ENCODE results near the gene MCC. TPM values are rescaled to one million over a fixed set of nuclear protein-coding genes. Genes with fewer than 3 reads are reported as not detected.

Gene MCC
- total RNA-seq, 1 donor from 2014 or later, result 33.9 TPM

- TF ChIP-seq, protein P1, sequence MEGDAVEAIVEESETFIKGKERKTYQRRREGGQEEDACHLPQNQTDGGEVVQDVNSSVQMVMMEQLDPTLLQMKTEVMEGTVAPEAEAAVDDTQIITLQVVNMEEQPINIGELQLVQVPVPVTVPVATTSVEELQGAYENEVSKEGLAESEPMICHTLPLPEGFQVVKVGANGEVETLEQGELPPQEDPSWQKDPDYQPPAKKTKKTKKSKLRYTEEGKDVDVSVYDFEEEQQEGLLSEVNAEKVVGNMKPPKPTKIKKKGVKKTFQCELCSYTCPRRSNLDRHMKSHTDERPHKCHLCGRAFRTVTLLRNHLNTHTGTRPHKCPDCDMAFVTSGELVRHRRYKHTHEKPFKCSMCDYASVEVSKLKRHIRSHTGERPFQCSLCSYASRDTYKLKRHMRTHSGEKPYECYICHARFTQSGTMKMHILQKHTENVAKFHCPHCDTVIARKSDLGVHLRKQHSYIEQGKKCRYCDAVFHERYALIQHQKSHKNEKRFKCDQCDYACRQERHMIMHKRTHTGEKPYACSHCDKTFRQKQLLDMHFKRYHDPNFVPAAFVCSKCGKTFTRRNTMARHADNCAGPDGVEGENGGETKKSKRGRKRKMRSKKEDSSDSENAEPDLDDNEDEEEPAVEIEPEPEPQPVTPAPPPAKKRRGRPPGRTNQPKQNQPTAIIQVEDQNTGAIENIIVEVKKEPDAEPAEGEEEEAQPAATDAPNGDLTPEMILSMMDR (IDR thresholded peaks at IDR 0.05; ENCODE audit: unreplicated experiment), result no peak
- no peak for DNase-seq (ENCODE audit: low spot score in 2 of 2, unreplicated experiment in 2 of 2)
- Mint-ChIP-seq H3K9me3 (no peaks in the 10 kb centered on the region), H3K27ac (no peak overlapping the region), H3K27me3 (ENCODE audit: low read depth) (no peaks in the 10 kb centered on the region), H3K4me1 (peaks cover 10% of the 10 kb centered on the region), H3K4me3 (no peak overlapping the region), H3K36me3 (peaks cover 9% of the 10 kb centered on the region)
These were observed 394.7 kb downstream of the MCC start for GRCh38 chr5:113093558-113093957.

DNA sequence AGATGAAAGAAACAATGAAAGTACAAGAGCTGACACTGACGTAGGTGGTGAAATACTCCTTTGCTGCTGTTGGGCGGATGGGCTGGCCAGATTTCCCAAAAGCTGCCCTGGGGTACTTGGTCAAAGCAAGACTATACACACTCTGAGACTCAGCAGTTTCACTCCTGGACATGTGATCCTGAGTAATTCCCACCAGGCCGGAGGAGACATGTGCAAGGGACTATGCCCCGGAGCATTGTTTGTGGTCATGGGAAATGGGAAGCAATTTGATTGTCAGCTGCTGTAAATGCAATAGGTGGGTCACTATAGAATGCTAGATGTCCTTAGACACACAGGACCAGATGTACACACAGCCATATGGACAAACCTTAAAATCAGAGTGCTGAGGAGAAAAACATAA, 395.6 kb downstream of the MCC start:
- no peaks in the 10 kb centered on the region for H3K27me3 Mint-ChIP-seq (ENCODE audit: low read depth)
- peaks cover 12% of the 10 kb centered on the region for H3K36me3 Mint-ChIP-seq
- no peak overlapping the region for H3K27ac Mint-ChIP-seq

GRCh38 chr5:113091622-113092021, 396.6 kb downstream of the MCC start:
- Mint-ChIP-seq H3K27ac (no peak overlapping the region), H3K36me3 (peaks cover 12% of the 10 kb centered on the region), H3K27me3 (ENCODE audit: low read depth) (no peaks in the 10 kb centered on the region), H3K9me3 (no peaks in the 10 kb centered on the region), H3K4me3 (no peak overlapping the region), H3K4me1 (peaks cover 10% of the 10 kb centered on the region)
- TF ChIP-seq, protein P1 (IDR thresholded peaks at IDR 0.05; ENCODE audit: unreplicated experiment), result no peak
- no peak for DNase-seq (ENCODE audit: low spot score in 2 of 2, unreplicated experiment in 2 of 2)

More for the DNA sequence above, 395.6 kb downstream of the MCC start:
- no peak for DNase-seq (ENCODE audit: low spot score in 2 of 2, unreplicated experiment in 2 of 2)
- Mint-ChIP-seq H3K4me1 (peaks cover 10% of the 10 kb centered on the region), H3K4me3 (no peak overlapping the region), H3K9me3 (no peaks in the 10 kb centered on the region)
- TF ChIP-seq, protein P1 (IDR thresholded peaks at IDR 0.05; ENCODE audit: unreplicated experiment), result no peak

GRCh38 chr5:113090336-113091106, 397.7 kb downstream of the MCC start:
- H3K9me3 Mint-ChIP-seq, result no peaks in the 10 kb centered on the region
- H3K36me3 Mint-ChIP-seq, result peaks cover 9% of the 10 kb centered on the region
- DNase-seq (ENCODE audit: low spot score in 2 of 2, unreplicated experiment in 2 of 2), result no peak
- H3K27ac Mint-ChIP-seq, result no peak overlapping the region
- no peaks in the 10 kb centered on the region for H3K27me3 Mint-ChIP-seq (ENCODE audit: low read depth)
- TF ChIP-seq, protein P1 (IDR thresholded peaks at IDR 0.05; ENCODE audit: unreplicated experiment), result no peak
- H3K4me1 Mint-ChIP-seq, result peaks cover 10% of the 10 kb centered on the region
- H3K4me3 Mint-ChIP-seq, result no peak overlapping the region

DNA sequence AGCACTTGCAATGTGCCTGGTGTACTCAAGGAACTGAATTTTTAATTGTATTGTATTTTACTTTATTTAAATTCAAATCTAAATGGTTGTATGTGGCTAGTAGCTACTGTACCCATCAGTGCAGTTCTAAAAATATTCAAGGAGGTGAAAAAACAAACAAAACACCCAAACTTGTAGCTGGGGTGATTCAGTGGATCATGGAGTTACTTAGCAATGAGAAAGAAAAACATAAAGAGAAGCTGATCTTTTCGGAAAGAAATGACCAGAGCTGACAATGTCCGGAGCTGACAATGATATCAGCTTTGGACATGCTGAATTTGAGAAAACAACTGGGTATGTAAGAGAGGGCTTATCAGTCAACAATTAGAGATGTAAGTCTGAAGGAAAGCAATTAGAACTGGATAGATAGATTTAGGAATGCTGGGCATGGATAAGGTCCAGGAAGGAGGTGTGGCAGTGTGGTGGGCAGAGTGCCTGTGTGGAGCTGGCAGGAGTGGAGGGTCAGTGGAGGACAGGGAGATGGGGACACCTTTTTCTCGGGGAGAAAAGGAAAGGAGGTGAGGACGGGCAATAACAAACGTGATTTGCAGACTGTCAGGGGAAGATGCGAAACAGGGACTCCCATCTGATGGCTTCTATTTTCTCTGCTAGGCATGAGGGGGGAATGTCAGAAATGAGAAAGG, 398.5 kb downstream of the MCC start:
- Mint-ChIP-seq H3K4me1 (peaks cover 10% of the 10 kb centered on the region), H3K4me3 (no peak overlapping the region), H3K36me3 (peaks cover 7% of the 10 kb centered on the region), H3K27ac (no peak overlapping the region), H3K27me3 (ENCODE audit: low read depth) (no peaks in the 10 kb centered on the region), H3K9me3 (no peaks in the 10 kb centered on the region)
- DNase-seq (ENCODE audit: low spot score in 2 of 2, unreplicated experiment in 2 of 2), result no peak
- TF ChIP-seq, protein P1 (IDR thresholded peaks at IDR 0.05; ENCODE audit: unreplicated experiment), result no peak

Measured in mesothelial cell of epicardium (in vitro differentiated cells).